ENCODE results near the gene UBE3D. TPM values are rescaled to one million over a fixed set of nuclear protein-coding genes. Genes with fewer than 3 reads are reported as not detected.

The UBE3D gene
- total and polyA plus RNA-seq, 2 of the 8 experiments (the other 6 are each of a cell fraction or from before 2014, with no cell fraction given) = 5.7 to 16.3 TPM

DNA sequence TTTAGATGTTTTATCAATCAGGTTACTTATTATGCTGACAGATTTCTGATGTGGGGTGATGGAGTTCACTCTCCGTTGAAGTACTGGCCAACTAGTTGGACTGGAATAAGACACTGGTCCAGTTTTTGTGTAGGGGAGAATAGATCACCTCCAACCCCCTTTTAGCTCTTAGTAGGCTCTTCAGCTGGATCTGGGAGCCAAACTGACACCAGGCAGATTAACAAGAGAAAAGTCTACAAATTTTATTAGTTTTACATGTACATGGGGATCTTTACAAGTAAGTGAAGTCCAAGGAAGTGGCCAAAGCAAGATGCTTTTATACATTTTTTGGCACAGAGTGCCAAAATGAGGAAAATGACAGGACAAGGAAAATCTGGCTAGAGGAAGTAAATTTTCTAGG lies 107.1 kb downstream of the UBE3D start (continued):
- TF ChIP-seq FOSL1 (IDR thresholded peaks at IDR 0.05; ENCODE audit: insufficient read depth, low read depth, low read length) = no peak
- no peak for TF ChIP-seq SIX5 (IDR thresholded peaks at IDR 0.05; ENCODE audit: low read depth, low read length)
- TF ChIP-seq BCL11A (IDR thresholded peaks at IDR 0.05; ENCODE audit: low read depth in 2 of 2, low read length in 2 of 2) = no peak
- no peak for TF ChIP-seq RBBP5 (IDR thresholded peaks at IDR 0.05; ENCODE audit: borderline replicate concordance, low read depth, low read length)
- no peak for TF ChIP-seq SAP30 (IDR thresholded peaks at IDR 0.05; ENCODE audit: insufficient read depth, insufficient replicate concordance, low read length)
- TF ChIP-seq POLR2AphosphoS5 (IDR thresholded peaks at IDR 0.05; ENCODE audit: low read depth, low read length) = no peak

Data from H1 (cell line).